Adrenal gland (tissue), 5 donors: ENCODE measurements around the gene UGT1A6.

Source experiments
- POLR2A ChIP-seq, 2 donors: fragments of 450-650 bp; IDR thresholded peaks; one replicate each; pipeline ENCODE4 v1.6.1; 2017; ENCODE audit warnings: antibody characterized with exemption in 2 of 2, mild to moderate bottlenecking in 2 of 2, moderate library complexity in 1 of 2
- TF ChIP-seq, protein P1 (sequence below), 6 experiments: fragments of 450-650 bp in 4 of 6; fragments of 200-600 bp in 2 of 6; sonication (generic) in 1 of 6; IDR thresholded peaks; 1 replicate in 5 of 6; 2 replicates in 1 of 6; pipeline versions ENCODE4 v1.5.1 to v1.8.0; 2016 to 2021; ENCODE audit warnings: antibody characterized with exemption in 6 of 6, mild to moderate bottlenecking in 2 of 6, moderate library complexity in 1 of 6
- donor health status: DM: no; HTN: no; CAD: no.

DNA sequence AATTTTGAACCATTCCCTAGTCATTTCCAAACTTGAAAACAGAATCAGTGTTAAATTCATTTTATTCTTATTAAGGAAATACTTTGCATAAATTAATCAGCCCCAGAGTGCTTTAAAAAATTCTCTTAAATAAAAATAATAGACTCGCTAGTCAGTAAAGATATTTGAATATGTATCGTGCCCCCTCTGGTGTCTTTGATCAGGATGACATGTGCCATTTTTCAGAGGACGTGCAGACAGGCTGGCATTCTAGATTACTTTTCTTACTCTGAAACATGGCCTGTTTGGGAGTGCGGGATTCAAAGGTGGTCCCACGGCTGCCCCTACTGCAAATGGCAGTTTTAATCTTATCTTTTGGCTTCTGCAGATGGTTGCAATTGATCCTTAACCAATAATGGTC lies 79.9 kb downstream of the UGT1A6 start:
- TF ChIP-seq, protein P1, sequence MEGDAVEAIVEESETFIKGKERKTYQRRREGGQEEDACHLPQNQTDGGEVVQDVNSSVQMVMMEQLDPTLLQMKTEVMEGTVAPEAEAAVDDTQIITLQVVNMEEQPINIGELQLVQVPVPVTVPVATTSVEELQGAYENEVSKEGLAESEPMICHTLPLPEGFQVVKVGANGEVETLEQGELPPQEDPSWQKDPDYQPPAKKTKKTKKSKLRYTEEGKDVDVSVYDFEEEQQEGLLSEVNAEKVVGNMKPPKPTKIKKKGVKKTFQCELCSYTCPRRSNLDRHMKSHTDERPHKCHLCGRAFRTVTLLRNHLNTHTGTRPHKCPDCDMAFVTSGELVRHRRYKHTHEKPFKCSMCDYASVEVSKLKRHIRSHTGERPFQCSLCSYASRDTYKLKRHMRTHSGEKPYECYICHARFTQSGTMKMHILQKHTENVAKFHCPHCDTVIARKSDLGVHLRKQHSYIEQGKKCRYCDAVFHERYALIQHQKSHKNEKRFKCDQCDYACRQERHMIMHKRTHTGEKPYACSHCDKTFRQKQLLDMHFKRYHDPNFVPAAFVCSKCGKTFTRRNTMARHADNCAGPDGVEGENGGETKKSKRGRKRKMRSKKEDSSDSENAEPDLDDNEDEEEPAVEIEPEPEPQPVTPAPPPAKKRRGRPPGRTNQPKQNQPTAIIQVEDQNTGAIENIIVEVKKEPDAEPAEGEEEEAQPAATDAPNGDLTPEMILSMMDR (IDR thresholded peaks at IDR 0.05): no peak
- no peak for TF ChIP-seq POLR2A (IDR thresholded peaks at IDR 0.05)
